Psoas muscle (tissue), 8 donors: ENCODE measurements around the gene DDX51. TPM values are rescaled to one million over a fixed set of nuclear protein-coding genes. Genes with fewer than 3 reads are reported as not detected.

Source experiments
- ATAC-seq, 4 donors: fragments of 200-7000 bp; cut with Tn5 transposase; one replicate each; pipeline ENCODE4 v1.9.1; 2020; ENCODE audit warnings: moderate library complexity in 3 of 4, mild to moderate bottlenecking in 2 of 4
- DNase-seq, 2 donors: peaks; one replicate each; pipeline ENCODE4 v3.0.0-alpha.2; 2020
- H3K27ac ChIP-seq: fragments of 200-600 bp; one replicate; pipeline ENCODE4 v1.8.0; 2022
- H3K27me3 ChIP-seq, 3 donors: fragments of 200-600 bp in 1 of 3; one replicate each; pipeline versions ENCODE4 v1.6.1 to v1.8.0; 2013 to 2022; ENCODE audit warnings: low read length in 2 of 3, mild to moderate bottlenecking in 2 of 3, moderate library complexity in 1 of 3; ENCODE audit not compliant: insufficient read depth in 3 of 3
- H3K36me3 ChIP-seq, 2 donors: fragments of 200-600 bp in 1 of 2; one replicate each; pipeline versions ENCODE4 v1.6.1 to v1.8.0; 2013 to 2022; ENCODE audit warnings: low read depth in 1 of 2, mild to moderate bottlenecking in 1 of 2, moderate library complexity in 1 of 2; ENCODE audit not compliant: insufficient read depth in 1 of 2
- H3K4me1 ChIP-seq: fragments of 200-600 bp; one replicate; pipeline ENCODE4 v1.8.0; 2022
- H3K4me3 ChIP-seq: fragments of 200-600 bp; one replicate; pipeline ENCODE4 v1.8.0; 2022; ENCODE audit warnings: mild to moderate bottlenecking
- H3K9me3 ChIP-seq: fragments of 200-600 bp; one replicate; pipeline ENCODE4 v1.8.0; 2022
- CTCF ChIP-seq: fragments of 200-600 bp; IDR thresholded peaks from one replicate; pipeline ENCODE4 v1.8.0; 2022; ENCODE audit warnings: antibody characterized with exemption
- WGBS, 3 donors: extraction: QIAGEN DNeasy Blood & Tissue Kit; methylation state at CpG; one replicate each; pipeline versions ENCODE4 v1.1.6 to v1.1.7; 2013; 5-methylcytosine and 5-hydroxymethylcytosine counted together
- intact Hi-C, 2 donors: fragments of 100-400 bp; cut with DNase I; formaldehyde crosslinking; loops; one replicate each; pipeline versions ENCODE4 v1.11.0 to v1.14.2; 2022
- polyA plus RNA-seq, 3 donors: library from polyadenylated mRNA; stranded (reverse); fragments of 200-250 nt; gene quantifications; one replicate each; pipeline ENCODE4 v1.2.3, GENCODE V29; 2013
- total RNA-seq, 4 donors: library from RNA; stranded (reverse); fragmentation: NEBNext Ultra II Directional in 2 of 4; extraction: Animal tissue kit (Norgen Biotek cat#: 25700) in 2 of 4; gene quantifications; one replicate each; pipeline versions ENCODE4 v1.2.1 to v1.2.4, GENCODE V29; 2021 to 2023
- donor health status: healthy with polysubstance abuse.
- donor health status: DM: no; HTN: no; CAD: no; lungs with moderate emphysema.
- donor health status: Bipolar disorder and iron deficiency.
- donor health status: healthy.
- donor health status: DM: yes; HTN: yes; CAD: no.
- donor health status: DM: no; HTN: no; CAD: no.
- donor health status: DM: no; HTN: no; CAD: no.
- donor health status: DM: yes; HTN: yes; CAD: no.

Gene DDX51
- total and polyA plus RNA-seq, 7 donors, result 7.3 to 17.1 (median 12.3) TPM

- ATAC-seq (no peak), DNase-seq (no peak)
- Histone ChIP-seq H3K27me3 (no peaks in the 10 kb centered on the region), H3K4me3 (no peak overlapping the region), H3K9me3 (no peaks in the 10 kb centered on the region), H3K36me3 (peaks cover 4 to 66% of the 10 kb centered on the region in 2 donors), H3K27ac (no peak overlapping the region), H3K4me1 (peaks cover 3% of the 10 kb centered on the region)
- intact Hi-C loops, result no loop called here
- 83 to 97% (median 96%) methylated on average over 3 of the region's 3 CpGs for WGBS, 3 donors
- TF ChIP-seq CTCF, result no peak
Measured at GRCh38 chr12:132110677-132111076, 33.4 kb downstream of the DDX51 start.

GRCh38 chr12:132109741-132110140 lies 34.4 kb downstream of the DDX51 start:
- no peak overlapping the region for H3K4me3 ChIP-seq
- ATAC-seq (no peak), DNase-seq (no peak)
- H3K9me3 ChIP-seq, result no peaks in the 10 kb centered on the region
- no peaks in the 10 kb centered on the region for H3K27me3 ChIP-seq
- TF ChIP-seq CTCF, result no peak
- no peak overlapping the region for H3K27ac ChIP-seq
- intact Hi-C loops, result no loop called here
- WGBS, 3 donors, result 85 to 94% (median 92%) methylated on average over 8 of the region's 8 CpGs
- peaks cover 4% of the 10 kb centered on the region for H3K4me1 ChIP-seq
- H3K36me3 ChIP-seq, result peaks cover 4 to 57% of the 10 kb centered on the region in 2 donors

GRCh38 chr12:132108211-132108832 lies 35.8 kb downstream of the DDX51 start:
- intact Hi-C loops, result no loop called here
- H3K27ac ChIP-seq, result no peak overlapping the region
- H3K36me3 ChIP-seq, result peaks cover 4 to 43% of the 10 kb centered on the region in 2 donors
- H3K4me1 ChIP-seq, result peaks cover 4% of the 10 kb centered on the region
- 78 to 83% (median 81%) methylated on average over 16 of the region's 16 CpGs for WGBS, 3 donors
- no peak for DNase-seq
- ATAC-seq, result no peak
- no peaks in the 10 kb centered on the region for H3K27me3 ChIP-seq
- H3K4me3 ChIP-seq, result no peak overlapping the region
- TF ChIP-seq CTCF, result no peak
- H3K9me3 ChIP-seq, result no peaks in the 10 kb centered on the region

GRCh38 chr12:132106921-132107320 lies 37.2 kb downstream of the DDX51 start:
- no peak overlapping the region for H3K27ac ChIP-seq
- peaks cover 4% of the 10 kb centered on the region for H3K4me1 ChIP-seq
- H3K9me3 ChIP-seq, result no peaks in the 10 kb centered on the region
- intact Hi-C loops, result no loop called here
- H3K27me3 ChIP-seq, result no peaks in the 10 kb centered on the region
- 95 to 96% (median 96%) methylated on average over 7 of the region's 7 CpGs for WGBS, 3 donors
- H3K36me3 ChIP-seq, result peaks cover 4 to 38% of the 10 kb centered on the region in 2 donors
- no peak for ATAC-seq
- H3K4me3 ChIP-seq, result no peak overlapping the region
- DNase-seq, result no peak
- TF ChIP-seq CTCF, result no peak

- DNase-seq (no peak), ATAC-seq (peak; percentile 49 to 72 (median 61))
- 35 to 53% (median 47%) methylated on average over 6 of the region's 6 CpGs for WGBS, 3 donors
- peaks cover 4 to 28% of the 10 kb centered on the region in 2 donors for H3K36me3 ChIP-seq
- no peaks in the 10 kb centered on the region for H3K27me3 ChIP-seq
- no peak overlapping the region for H3K27ac ChIP-seq
- H3K9me3 ChIP-seq, result no peaks in the 10 kb centered on the region
- H3K4me1 ChIP-seq, result peaks cover 4% of the 10 kb centered on the region
- no peak for TF ChIP-seq CTCF
- intact Hi-C loops, result no loop called here
- no peak overlapping the region for H3K4me3 ChIP-seq
Measured at GRCh38 chr12:132105467-132105866, 38.7 kb downstream of the DDX51 start.
